HEK293 (cell line): ENCODE measurements around the gene PHF19.

Experiments
- CTCF ChIA-PET: fragments of 350-600 bp; formaldehyde crosslinking; extraction: SDS; loops from one replicate; lab custom pipeline; 2021; ENCODE audit warnings: antibody characterized with exemption; lab: Yijun Ruan, JAX
- POLR2A ChIA-PET: fragments of 300-600 bp; formaldehyde crosslinking; extraction: SDS; loops from one replicate; lab custom pipeline; 2020; ENCODE audit warnings: antibody characterized with exemption, inconsistent platforms; lab: Yijun Ruan, JAX
- H3K27ac ChIP-seq: fragments of 200-500 bp; sonication (Bioruptor generic); 2 replicates; pipeline ENCODE4 v1.5.1; 2014; ENCODE audit warnings: low read depth, low read length, control low read depth, inconsistent platforms; ENCODE audit errors: extremely low read depth
- H3K36me3 ChIP-seq, 2 experiments: fragments of 200-500 bp in 1 of 2; sonication (Bioruptor generic) in 1 of 2; 1 replicate in 1 of 2; 2 replicates in 1 of 2; pipeline ENCODE4 v1.5.1; 2014 to 2017; ENCODE audit warnings: inconsistent platforms in 2 of 2, low read length in 2 of 2; ENCODE audit not compliant: control insufficient read depth in 2 of 2, insufficient read depth in 1 of 2
- H3K4me1 ChIP-seq: fragments of 200-500 bp; sonication (Bioruptor generic); 2 replicates; pipeline ENCODE4 v1.5.1; 2014; ENCODE audit warnings: mild to moderate bottlenecking, low read length, inconsistent platforms; ENCODE audit not compliant: control insufficient read depth, insufficient read depth
- H3K4me3 ChIP-seq: 2 replicates; pipeline ENCODE4 v1.5.1; 2011; ENCODE audit warnings: low read depth, mild to moderate bottlenecking, control low read depth, low read length, moderate library complexity
- H3K9me3 ChIP-seq: fragments of 200-500 bp; sonication (Bioruptor generic); 2 replicates; pipeline ENCODE4 v1.5.1; 2014; ENCODE audit warnings: low read depth, low read length, inconsistent platforms; ENCODE audit not compliant: control insufficient read depth, insufficient read depth
- GLIS2 ChIP-seq: fragments of 450-650 bp; formaldehyde crosslinking; IDR thresholded peaks from 2 replicates; pipeline ENCODE4 v1.5.1; 2016; ENCODE audit warnings: missing biosample characterization, missing genetic modification characterization
- PRDM1 ChIP-seq: fragments of 450-650 bp; formaldehyde crosslinking; IDR thresholded peaks from 2 replicates; pipeline ENCODE4; 2016; ENCODE audit warnings: missing biosample characterization, missing genetic modification characterization
- SETDB1 ChIP-seq: IDR thresholded peaks from one replicate; pipeline ENCODE4 v1.6.1; 2017; ENCODE audit warnings: mild to moderate bottlenecking, low read length, moderate library complexity, mixed read lengths; ENCODE audit not compliant: insufficient read length
- SP3 ChIP-seq: fragments of 450-650 bp; formaldehyde crosslinking; IDR thresholded peaks from 2 replicates; pipeline ENCODE4 v1.5.1; 2016; ENCODE audit warnings: missing biosample characterization, missing genetic modification characterization
- SP7 ChIP-seq: fragments of 450-650 bp; formaldehyde crosslinking; IDR thresholded peaks from 2 replicates; pipeline ENCODE4 v1.5.1; 2016; ENCODE audit warnings: missing biosample characterization, missing genetic modification characterization
- ZEB2 ChIP-seq: fragments of 450-650 bp; formaldehyde crosslinking; IDR thresholded peaks from 2 replicates; pipeline ENCODE4 v1.5.1; 2016; ENCODE audit warnings: missing biosample characterization, missing genetic modification characterization
- ZFP41 ChIP-seq: fragments of 450-650 bp; formaldehyde crosslinking; IDR thresholded peaks from 2 replicates; pipeline ENCODE4 v1.5.1; 2016; ENCODE audit warnings: missing biosample characterization, missing genetic modification characterization, borderline replicate concordance
- ZIC2 ChIP-seq: fragments of 450-650 bp; formaldehyde crosslinking; IDR thresholded peaks from 2 replicates; pipeline ENCODE4 v1.5.1; 2016; ENCODE audit warnings: missing biosample characterization, missing genetic modification characterization
- ZNF146 ChIP-seq: fragments of 450-650 bp; formaldehyde crosslinking; IDR thresholded peaks from 2 replicates; pipeline ENCODE4 v1.5.1; 2016; ENCODE audit warnings: missing biosample characterization, missing genetic modification characterization
- ZNF155 ChIP-seq: fragments of 450-650 bp; formaldehyde crosslinking; IDR thresholded peaks from 2 replicates; pipeline ENCODE4 v1.5.1; 2016; ENCODE audit warnings: missing biosample characterization, missing genetic modification characterization
- ZNF248 ChIP-seq: fragments of 450-650 bp; formaldehyde crosslinking; IDR thresholded peaks from 2 replicates; pipeline ENCODE4 v1.5.1; 2017; ENCODE audit warnings: missing biosample characterization, missing genetic modification characterization
- ZNF548 ChIP-seq: fragments of 450-650 bp; formaldehyde crosslinking; IDR thresholded peaks from 2 replicates; pipeline ENCODE4 v1.5.1; 2016; ENCODE audit warnings: missing biosample characterization, missing genetic modification characterization
- ZNF560 ChIP-seq: fragments of 450-650 bp; formaldehyde crosslinking; IDR thresholded peaks from 2 replicates; pipeline ENCODE4 v1.5.1; 2017; ENCODE audit warnings: missing biosample characterization, missing genetic modification characterization, borderline replicate concordance
- ZNF600 ChIP-seq: fragments of 450-650 bp; formaldehyde crosslinking; IDR thresholded peaks from 2 replicates; pipeline ENCODE4 v1.5.1; 2016; ENCODE audit warnings: missing biosample characterization, missing genetic modification characterization
- ZNF621 ChIP-seq: fragments of 450-650 bp; formaldehyde crosslinking; IDR thresholded peaks from 2 replicates; pipeline ENCODE4 v1.5.1; 2017; ENCODE audit warnings: missing biosample characterization, missing genetic modification characterization
- ZNF660 ChIP-seq: fragments of 450-650 bp; IDR thresholded peaks from 2 replicates; pipeline ENCODE4 v1.5.1; 2018; ENCODE audit warnings: missing biosample characterization, mild to moderate bottlenecking, missing genetic modification characterization
- ZNF747 ChIP-seq: fragments of 450-650 bp; formaldehyde crosslinking; IDR thresholded peaks from 2 replicates; pipeline ENCODE4 v1.5.1; 2016; ENCODE audit warnings: missing biosample characterization, missing genetic modification characterization
- ZNF768 ChIP-seq: fragments of 450-650 bp; formaldehyde crosslinking; IDR thresholded peaks from 2 replicates; pipeline ENCODE4 v1.5.1; 2018; ENCODE audit warnings: missing biosample characterization, mild to moderate bottlenecking, missing genetic modification characterization
- ZNF830 ChIP-seq: fragments of 450-650 bp; IDR thresholded peaks from 2 replicates; pipeline ENCODE4 v1.5.0; 2018; ENCODE audit warnings: missing biosample characterization, missing genetic modification characterization, low read depth, mild to moderate bottlenecking, moderate library complexity
- ZSCAN30 ChIP-seq: fragments of 450-650 bp; IDR thresholded peaks from 2 replicates; pipeline ENCODE4 v1.5.1; 2018; ENCODE audit warnings: missing biosample characterization, mild to moderate bottlenecking, missing genetic modification characterization, moderate library complexity
- TF ChIP-seq, protein P1 (sequence below): fragments of 450-650 bp; formaldehyde crosslinking; IDR thresholded peaks from 2 replicates; pipeline ENCODE4 v1.5.1; 2016; ENCODE audit warnings: missing biosample characterization, missing genetic modification characterization
- TF ChIP-seq, protein P2 (sequence below): fragments of 450-650 bp; formaldehyde crosslinking; IDR thresholded peaks from 2 replicates; pipeline ENCODE4 v1.5.1; 2016; ENCODE audit warnings: missing biosample characterization, missing genetic modification characterization
- TF ChIP-seq, protein P3 (sequence below): fragments of 450-650 bp; formaldehyde crosslinking; IDR thresholded peaks from 2 replicates; pipeline ENCODE4 v1.5.1; 2016; ENCODE audit warnings: missing biosample characterization, missing genetic modification characterization
- TF ChIP-seq, protein P4 (sequence below): fragments of 450-650 bp; formaldehyde crosslinking; IDR thresholded peaks from 2 replicates; pipeline ENCODE4 v1.5.1; 2016; ENCODE audit warnings: missing biosample characterization, missing genetic modification characterization

The PHF19 gene

DNA sequence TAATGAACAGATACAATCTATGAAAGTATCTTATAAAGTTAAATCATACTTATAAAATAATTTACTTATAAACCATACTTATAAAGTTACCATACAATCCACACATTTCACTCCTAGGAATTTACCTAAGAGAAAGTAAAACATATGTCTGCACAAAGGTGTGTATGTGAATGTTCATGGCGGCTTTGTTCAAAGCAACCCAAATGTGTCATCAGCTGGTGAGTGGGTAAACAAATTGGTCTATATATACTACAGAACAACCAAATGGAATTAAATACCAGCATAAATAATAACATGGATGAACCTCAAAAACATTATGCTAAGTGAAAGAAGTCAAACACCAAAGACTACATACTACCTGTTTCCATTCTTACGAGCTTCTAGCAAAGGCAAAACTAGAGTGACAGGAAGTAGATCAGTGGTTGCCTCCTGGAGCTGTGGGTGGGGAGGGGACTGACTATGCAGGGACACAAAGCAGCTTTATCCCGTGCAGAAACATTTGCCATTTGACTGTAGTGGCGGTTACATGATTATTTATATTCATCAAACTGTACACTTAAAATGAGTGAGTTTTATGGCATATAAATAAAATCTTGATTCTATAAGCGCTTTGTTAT lies 39.0 kb upstream of the PHF19 start:
- Histone ChIP-seq H3K36me3 (no peaks in the 10 kb centered on the region), H3K27ac (no peak overlapping the region), H3K9me3 (no peaks in the 10 kb centered on the region), H3K4me3 (no peak overlapping the region), H3K4me1 (no peaks in the 10 kb centered on the region)
- CTCF ChIA-PET, result interaction anchor here (1.0 to 2.1 kb wide), 4 partner anchors 18 to 160 kb away, joined by 3 to 8 read pairs (median 4); no protein-coding TSS in a partner anchor
- POLR2A ChIA-PET, result no interaction called here
- TF ChIP-seq, protein P1, sequence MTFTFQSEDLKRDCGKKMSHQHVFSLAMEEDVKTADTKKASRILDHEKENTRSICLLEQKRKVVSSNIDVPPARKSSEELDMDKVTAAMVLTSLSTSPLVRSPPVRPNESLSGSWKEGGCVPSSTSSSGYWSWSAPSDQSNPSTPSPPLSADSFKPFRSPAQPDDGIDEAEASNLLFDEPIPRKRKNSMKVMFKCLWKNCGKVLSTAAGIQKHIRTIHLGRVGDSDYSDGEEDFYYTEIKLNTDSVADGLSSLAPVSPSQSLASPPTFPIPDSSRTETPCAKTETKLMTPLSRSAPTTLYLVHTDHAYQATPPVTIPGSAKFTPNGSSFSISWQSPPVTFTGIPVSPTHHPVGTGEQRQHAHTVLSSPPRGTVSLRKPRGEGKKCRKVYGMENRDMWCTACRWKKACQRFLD (tag by site-specific recombination), result no peak
- TF ChIP-seq ZNF146 (tag by site-specific recombination) (no peak), ZEB2 (tag by site-specific recombination) (no peak), ZIC2 (tag by site-specific recombination) (no peak), PRDM1 (tag by site-specific recombination) (no peak), ZNF830 (tag by site-specific recombination) (no peak), ZSCAN30 (tag by site-specific recombination) (no peak), GLIS2 (tag by site-specific recombination) (no peak), ZNF747 (tag by site-specific recombination) (no peak), ZNF600 (tag by site-specific recombination) (no peak)
- TF ChIP-seq, protein P2, sequence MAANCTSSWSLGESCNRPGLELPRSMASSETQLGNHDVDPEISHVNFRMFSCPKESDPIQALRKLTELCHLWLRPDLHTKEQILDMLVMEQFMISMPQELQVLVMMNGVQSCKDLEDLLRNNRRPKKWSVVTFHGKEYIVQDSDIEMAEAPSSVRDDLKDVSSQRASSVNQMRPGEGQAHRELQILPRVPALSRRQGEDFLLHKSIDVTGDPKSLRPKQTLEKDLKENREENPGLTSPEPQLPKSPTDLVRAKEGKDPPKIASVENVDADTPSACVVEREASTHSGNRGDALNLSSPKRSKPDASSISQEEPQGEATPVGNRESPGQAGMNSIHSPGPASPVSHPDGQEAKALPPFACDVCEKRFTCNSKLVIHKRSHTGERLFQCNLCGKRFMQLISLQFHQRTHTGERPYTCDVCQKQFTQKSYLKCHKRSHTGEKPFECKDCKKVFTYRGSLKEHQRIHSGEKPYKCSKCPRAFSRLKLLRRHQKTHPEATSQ (tag by site-specific recombination), result no peak
- TF ChIP-seq, protein P3, sequence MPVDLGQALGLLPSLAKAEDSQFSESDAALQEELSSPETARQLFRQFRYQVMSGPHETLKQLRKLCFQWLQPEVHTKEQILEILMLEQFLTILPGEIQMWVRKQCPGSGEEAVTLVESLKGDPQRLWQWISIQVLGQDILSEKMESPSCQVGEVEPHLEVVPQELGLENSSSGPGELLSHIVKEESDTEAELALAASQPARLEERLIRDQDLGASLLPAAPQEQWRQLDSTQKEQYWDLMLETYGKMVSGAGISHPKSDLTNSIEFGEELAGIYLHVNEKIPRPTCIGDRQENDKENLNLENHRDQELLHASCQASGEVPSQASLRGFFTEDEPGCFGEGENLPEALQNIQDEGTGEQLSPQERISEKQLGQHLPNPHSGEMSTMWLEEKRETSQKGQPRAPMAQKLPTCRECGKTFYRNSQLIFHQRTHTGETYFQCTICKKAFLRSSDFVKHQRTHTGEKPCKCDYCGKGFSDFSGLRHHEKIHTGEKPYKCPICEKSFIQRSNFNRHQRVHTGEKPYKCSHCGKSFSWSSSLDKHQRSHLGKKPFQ (tag by site-specific recombination), result no peak

DNA sequence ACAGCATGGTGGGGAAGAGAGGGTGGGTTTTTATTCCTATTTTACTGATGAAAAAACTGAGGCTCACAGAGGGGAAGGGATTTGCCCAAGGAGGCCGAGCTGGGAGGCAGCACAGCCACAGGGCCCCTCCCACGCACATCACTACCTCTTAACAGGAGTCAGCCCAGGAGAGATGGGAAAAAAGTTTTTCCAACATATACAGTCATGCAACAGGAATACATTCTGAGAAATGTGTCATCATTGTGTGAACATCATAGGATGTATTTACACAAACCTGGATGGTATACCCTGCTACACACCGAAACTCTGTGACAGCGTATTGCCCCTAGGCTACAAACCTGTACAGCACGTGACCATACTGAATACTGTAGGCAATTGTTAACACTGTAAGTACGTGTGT lies 38.0 kb upstream of the PHF19 start:
- H3K36me3 ChIP-seq, result no peaks in the 10 kb centered on the region
- no peak overlapping the region for H3K4me3 ChIP-seq
- CTCF ChIA-PET, result interaction anchor here (0.9 to 2.1 kb wide), 3 partner anchors 24 to 960 kb away, joined by 3 to 8 read pairs (median 3); no protein-coding TSS in a partner anchor
- POLR2A ChIA-PET, result no interaction called here
- no peak for TF ChIP-seq ZFP41 (tag by site-specific recombination)
- H3K4me1 ChIP-seq, result no peaks in the 10 kb centered on the region
- H3K9me3 ChIP-seq, result no peaks in the 10 kb centered on the region
- no peak overlapping the region for H3K27ac ChIP-seq

DNA sequence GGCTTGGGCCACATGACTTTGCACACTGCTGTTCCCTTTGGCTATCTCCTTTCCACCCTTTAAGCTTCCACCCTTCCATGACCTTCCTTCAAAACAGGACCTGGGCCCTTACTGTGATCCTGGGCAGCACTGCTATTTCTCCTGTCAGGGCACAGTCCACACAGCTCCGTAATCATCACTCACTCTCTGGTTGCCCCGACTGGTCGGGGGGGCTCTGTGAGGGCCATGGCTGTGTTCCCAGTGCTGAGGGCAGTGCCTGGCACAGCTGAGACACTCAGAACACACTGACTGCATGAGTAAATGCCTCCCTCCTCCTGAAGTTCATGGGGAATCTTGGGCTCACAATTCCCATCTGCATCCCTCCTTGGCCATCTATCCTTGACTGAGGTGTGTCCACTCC lies 37.4 kb upstream of the PHF19 start:
- ChIA-PET POLR2A (interaction anchor here (2.1 kb wide), 1 partner anchor 121 kb away, joined by 5 read pairs; the partner anchor contains the start of gene FBXW2), CTCF (interaction anchor here (0.9 kb wide), 1 partner anchor 961 kb away, joined by 3 read pairs; no protein-coding TSS in a partner anchor)
- H3K4me3 ChIP-seq, result no peak overlapping the region
- TF ChIP-seq SETDB1, result no peak
- TF ChIP-seq ZNF548, result no peak
- no peak for TF ChIP-seq SP3 (tag by site-specific recombination)
- TF ChIP-seq ZNF768, result no peak
- TF ChIP-seq ZNF660, result no peak
- TF ChIP-seq ZNF248 (tag by site-specific recombination), result no peak
- no peak for TF ChIP-seq ZNF621
- no peak for TF ChIP-seq ZNF560
- TF ChIP-seq, protein P4, sequence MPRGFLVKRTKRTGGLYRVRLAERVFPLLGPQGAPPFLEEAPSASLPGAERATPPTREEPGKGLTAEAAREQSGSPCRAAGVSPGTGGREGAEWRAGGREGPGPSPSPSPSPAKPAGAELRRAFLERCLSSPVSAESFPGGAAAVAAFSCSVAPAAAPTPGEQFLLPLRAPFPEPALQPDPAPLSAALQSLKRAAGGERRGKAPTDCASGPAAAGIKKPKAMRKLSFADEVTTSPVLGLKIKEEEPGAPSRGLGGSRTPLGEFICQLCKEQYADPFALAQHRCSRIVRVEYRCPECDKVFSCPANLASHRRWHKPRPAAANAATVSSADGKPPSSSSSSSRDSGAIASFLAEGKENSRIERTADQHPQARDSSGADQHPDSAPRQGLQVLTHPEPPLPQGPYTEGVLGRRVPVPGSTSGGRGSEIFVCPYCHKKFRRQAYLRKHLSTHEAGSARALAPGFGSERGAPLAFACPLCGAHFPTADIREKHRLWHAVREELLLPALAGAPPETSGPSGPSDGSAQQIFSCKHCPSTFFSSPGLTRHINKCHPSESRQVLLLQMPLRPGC (tag by site-specific recombination), result no peak
- TF ChIP-seq ZNF155 (tag by site-specific recombination), result no peak
- no peak for TF ChIP-seq SP7 (tag by site-specific recombination)
- H3K36me3 ChIP-seq, result no peaks in the 10 kb centered on the region
- H3K9me3 ChIP-seq, result no peaks in the 10 kb centered on the region
- H3K27ac ChIP-seq, result no peak overlapping the region
- no peaks in the 10 kb centered on the region for H3K4me1 ChIP-seq
